ENCODE data around the gene PKN1. TPM values are rescaled to one million over a fixed set of nuclear protein-coding genes. Genes with fewer than 3 reads are reported as not detected.

The PKN1 gene
- total RNA-seq, 4 donors from 2014 or later, result 13.2 to 30.9 (median 16.4) TPM

DNA sequence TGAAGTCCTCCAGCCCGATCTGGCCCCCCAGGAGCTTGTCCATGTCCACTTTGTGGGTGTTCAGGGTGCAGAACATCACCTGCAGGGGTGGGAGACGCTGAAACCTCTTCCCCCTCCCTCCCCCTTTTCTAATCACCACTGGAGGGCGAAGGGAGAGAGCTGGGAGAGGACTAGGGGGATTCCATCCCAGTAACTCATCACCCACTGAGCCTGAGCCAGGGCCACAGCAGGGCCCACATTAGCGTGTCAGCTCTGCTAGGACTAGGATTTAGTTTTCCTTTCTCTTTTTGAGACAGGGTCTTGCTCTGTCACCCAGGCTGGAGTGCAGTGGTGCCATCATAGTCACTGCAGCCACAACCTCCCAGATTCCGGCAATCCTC is 47.6 kb downstream of the PKN1 start:
- TF ChIP-seq, protein P1, sequence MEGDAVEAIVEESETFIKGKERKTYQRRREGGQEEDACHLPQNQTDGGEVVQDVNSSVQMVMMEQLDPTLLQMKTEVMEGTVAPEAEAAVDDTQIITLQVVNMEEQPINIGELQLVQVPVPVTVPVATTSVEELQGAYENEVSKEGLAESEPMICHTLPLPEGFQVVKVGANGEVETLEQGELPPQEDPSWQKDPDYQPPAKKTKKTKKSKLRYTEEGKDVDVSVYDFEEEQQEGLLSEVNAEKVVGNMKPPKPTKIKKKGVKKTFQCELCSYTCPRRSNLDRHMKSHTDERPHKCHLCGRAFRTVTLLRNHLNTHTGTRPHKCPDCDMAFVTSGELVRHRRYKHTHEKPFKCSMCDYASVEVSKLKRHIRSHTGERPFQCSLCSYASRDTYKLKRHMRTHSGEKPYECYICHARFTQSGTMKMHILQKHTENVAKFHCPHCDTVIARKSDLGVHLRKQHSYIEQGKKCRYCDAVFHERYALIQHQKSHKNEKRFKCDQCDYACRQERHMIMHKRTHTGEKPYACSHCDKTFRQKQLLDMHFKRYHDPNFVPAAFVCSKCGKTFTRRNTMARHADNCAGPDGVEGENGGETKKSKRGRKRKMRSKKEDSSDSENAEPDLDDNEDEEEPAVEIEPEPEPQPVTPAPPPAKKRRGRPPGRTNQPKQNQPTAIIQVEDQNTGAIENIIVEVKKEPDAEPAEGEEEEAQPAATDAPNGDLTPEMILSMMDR (IDR thresholded peaks at IDR 0.05), result no peak
- no peak for TF ChIP-seq POLR2A (IDR thresholded peaks at IDR 0.05)
- DNase-seq (ENCODE audit: low spot score in 2 of 2), result no peak
- WGBS, 2 donors, result 88 to 94% methylated on average over 5 of the region's 5 CpGs
- intact Hi-C loops (cut with DNase I; ENCODE audit: low total_unique reads), result no loop called here
- no peak overlapping the region for H3K4me3 ChIP-seq (ENCODE audit: low read depth, poor library complexity, severe bottlenecking)

- TF ChIP-seq, protein P1 (IDR thresholded peaks at IDR 0.05), result no peak
- TF ChIP-seq POLR2A (IDR thresholded peaks at IDR 0.05), result no peak
- intact Hi-C loops (cut with DNase I; ENCODE audit: low total_unique reads), result no loop called here
- DNase-seq (ENCODE audit: low spot score in 2 of 2), result no peak
- H3K4me3 ChIP-seq (ENCODE audit: low read depth, poor library complexity, severe bottlenecking), result no peak overlapping the region
- 89 to 91% methylated on average over 3 to 18 of the region's 18 CpGs for WGBS, 2 donors
Measured at GRCh38 chr19:14482172-14482941, 49.3 kb downstream of the PKN1 start.

DNA sequence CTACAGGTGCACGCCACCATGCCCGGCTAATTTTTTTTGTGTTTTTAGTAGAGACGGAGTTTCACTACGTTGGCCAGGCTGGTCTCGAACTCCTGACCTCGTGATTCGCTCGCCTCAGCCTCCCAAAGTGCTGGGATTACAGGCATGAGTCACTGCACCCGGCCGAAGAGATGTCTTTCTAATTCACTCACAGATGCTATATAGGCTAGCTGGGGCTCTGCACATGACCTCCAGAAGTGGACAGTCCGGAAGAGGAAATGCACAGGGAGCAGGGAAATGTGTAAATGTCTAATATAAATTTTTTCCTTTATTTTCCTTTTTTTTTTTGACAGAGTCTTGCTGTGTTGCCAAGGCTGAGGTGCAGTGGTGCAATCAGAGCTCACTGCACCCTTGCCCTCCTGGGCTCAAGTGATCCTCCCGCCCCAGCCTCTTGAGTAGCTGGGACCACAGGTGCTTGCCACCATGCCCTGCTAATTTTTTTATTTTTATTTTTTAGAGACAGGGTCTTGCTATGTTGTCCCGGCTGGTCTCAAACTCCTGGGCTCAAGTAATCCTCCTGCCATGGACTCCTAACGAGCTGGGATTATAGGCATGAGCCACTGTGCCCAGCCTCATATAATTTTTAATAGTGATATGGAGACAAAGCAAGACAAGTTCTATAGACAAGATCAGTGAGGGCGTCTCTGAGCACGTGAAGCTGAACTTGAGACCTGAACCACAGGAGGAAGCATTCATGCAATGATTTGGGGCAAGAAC is 54.4 kb downstream of the PKN1 start:
- WGBS, 2 donors, result 92% methylated on average over 16 of the region's 16 CpGs
- intact Hi-C loops (cut with DNase I; ENCODE audit: low total_unique reads), result no loop called here

DNA sequence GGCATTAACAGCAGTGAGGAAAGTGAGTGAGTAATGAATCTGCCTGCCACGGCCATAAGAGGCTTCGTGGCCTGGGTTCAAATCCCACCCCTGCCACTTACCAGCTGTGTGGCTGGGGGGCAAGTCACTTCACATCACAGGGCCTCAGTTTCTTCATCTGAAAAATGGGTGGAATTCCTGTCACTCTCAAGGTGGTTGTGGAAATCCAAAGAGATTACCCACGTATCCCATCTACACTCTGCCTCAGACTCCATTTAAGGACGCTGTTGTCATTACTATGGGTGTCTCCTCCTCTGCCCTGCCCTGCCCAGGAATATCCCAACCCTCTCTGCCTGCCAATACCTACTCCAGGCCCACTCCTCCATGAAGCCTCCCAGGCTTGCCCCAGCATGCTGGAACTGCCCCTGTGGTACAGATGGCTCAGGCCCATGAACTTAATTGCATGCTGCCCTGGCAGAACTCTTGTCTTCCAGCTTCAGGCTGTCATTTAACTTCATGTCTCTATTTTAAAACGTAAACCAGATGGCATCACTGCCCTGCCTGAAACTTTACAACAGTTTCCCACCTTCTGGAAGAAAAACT is 59.7 kb downstream of the PKN1 start:
- WGBS, 2 donors, result 63 to 68% methylated on average over 5 of the region's 5 CpGs
- intact Hi-C loops (cut with DNase I; ENCODE audit: low total_unique reads), result no loop called here
- TF ChIP-seq, protein P1 (IDR thresholded peaks at IDR 0.05), result no peak
- TF ChIP-seq POLR2A (IDR thresholded peaks at IDR 0.05), result no peak
- no peak for DNase-seq (ENCODE audit: low spot score in 2 of 2)
- H3K4me3 ChIP-seq (ENCODE audit: low read depth, poor library complexity, severe bottlenecking), result no peak overlapping the region

More for the DNA sequence above, 54.4 kb downstream of the PKN1 start:
- DNase-seq (ENCODE audit: low spot score in 2 of 2), result no peak
- H3K4me3 ChIP-seq (ENCODE audit: low read depth, poor library complexity, severe bottlenecking), result no peak overlapping the region
- TF ChIP-seq, protein P1 (IDR thresholded peaks at IDR 0.05), result no peak
- TF ChIP-seq POLR2A (IDR thresholded peaks at IDR 0.05), result no peak

DNA sequence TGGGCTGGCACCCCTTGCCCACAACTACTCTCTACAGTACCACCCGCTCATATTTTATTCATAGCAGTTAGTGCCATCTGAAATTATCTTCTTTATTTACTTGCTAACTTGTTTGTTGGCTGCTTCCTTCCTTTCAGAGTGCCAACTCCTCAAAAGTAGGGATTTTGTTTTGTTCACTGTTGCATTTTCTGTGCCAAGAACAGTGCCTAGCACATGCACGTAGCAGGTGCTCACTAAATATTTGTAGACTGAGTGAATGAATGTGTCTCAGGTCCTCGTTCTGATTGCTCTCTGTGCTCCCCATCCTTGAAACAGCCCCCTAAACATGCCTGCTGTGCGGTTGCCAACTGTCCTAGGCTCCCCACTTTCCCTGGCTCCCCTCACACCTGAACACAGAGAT is 61.3 kb downstream of the PKN1 start:
- no peak for DNase-seq (ENCODE audit: low spot score in 2 of 2)
- intact Hi-C loops (cut with DNase I; ENCODE audit: low total_unique reads), result no loop called here
- no peak overlapping the region for H3K4me3 ChIP-seq (ENCODE audit: low read depth, poor library complexity, severe bottlenecking)
- TF ChIP-seq, protein P1 (IDR thresholded peaks at IDR 0.05), result no peak
- no peak for TF ChIP-seq POLR2A (IDR thresholded peaks at IDR 0.05)
- 47 to 51% methylated on average over 4 of the region's 4 CpGs for WGBS, 2 donors
